HG03135 (cell line): Measurements from ENCODE around the gene PCSK9.

ENCODE experiments used
- ATAC-seq: cut with Tn5 transposase; IDR thresholded peaks from one replicate; pipeline ENCODE4 v1.9.1; 2021; ENCODE audit warnings: mild to moderate bottlenecking, moderate library complexity; ENCODE audit not compliant: unreplicated experiment

Gene PCSK9

DNA sequence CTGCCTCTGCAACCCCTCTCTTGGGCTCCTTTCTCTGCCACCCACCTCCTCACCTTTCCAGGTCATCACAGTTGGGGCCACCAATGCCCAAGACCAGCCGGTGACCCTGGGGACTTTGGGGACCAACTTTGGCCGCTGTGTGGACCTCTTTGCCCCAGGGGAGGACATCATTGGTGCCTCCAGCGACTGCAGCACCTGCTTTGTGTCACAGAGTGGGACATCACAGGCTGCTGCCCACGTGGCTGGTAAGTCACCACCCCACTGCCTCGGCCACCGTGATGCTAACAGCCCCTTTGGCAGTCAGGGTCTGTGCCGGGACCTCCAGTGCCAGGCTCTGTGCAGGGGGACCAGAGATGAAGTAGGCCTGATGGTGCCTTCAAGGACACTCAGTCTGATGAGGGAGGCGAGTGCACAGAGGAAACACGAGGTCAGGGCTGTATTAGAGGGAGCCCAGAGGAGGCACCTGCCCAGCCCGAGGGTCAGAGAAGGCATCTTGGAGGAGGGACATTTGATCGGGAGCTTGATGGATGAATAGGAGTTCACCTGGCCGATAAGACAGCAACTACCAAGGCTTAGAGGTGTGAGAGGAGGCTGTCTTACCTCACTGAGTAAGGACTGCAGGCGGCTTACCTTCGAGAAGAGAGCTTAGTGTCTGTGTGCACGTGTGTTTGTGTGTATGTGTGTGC lies 18.1 kb downstream of the PCSK9 start:
- ATAC-seq: no peak

DNA sequence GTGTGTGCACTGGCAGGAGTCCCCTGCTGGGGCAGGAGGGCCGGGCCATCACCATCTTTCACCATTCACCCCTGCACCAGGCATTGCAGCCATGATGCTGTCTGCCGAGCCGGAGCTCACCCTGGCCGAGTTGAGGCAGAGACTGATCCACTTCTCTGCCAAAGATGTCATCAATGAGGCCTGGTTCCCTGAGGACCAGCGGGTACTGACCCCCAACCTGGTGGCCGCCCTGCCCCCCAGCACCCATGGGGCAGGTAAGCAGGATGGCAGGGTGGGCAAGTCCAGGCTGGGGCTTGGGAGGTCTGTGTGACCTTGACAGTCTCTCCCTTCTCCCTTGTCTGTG lies 18.6 kb downstream of the PCSK9 start:
- no peak for ATAC-seq

GRCh38 chr1:55059302-55060132 lies 20.2 kb downstream of the PCSK9 start:
- ATAC-seq: no peak

DNA sequence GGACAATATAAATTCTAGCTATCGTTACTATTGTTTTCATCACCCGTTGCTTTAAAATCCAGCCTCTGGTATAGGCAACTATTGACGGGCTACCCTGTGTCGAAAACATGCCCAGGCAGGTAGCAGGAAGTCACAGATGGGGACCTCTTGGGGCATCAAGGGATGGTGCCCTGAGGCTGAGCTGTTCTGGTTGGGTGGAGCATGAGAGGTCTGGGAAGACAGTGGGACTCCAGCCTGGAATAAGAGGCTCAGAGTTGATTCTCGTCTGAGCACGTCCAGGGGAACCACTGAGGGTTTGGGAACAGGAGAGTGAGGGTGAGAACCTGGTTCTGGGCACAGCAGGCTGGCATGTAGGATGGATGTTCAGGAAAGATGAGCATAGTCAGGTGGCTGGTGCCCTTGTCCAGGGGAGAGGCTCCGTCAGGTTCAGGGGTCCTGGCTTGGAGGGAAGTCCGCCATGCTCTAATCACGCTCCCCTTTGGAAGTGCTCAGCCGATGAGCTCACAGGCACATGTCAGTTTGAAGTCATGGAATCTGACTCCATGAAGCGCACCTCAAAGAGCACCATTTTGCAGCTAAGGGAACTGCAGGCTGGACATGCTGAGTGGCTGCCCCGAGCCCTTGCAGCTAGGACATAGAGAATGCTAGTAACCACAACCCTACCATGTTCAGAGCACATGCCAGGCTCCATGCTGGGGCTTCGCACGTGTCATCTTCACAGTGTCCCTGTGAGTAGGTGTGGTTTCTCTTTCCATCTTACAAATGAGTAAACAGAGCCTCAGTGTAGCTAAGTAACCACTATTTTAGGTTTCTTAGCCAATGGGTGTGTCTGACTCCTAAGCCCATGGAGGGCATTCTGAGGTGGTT lies 21.0 kb downstream of the PCSK9 start:
- no peak for ATAC-seq

DNA sequence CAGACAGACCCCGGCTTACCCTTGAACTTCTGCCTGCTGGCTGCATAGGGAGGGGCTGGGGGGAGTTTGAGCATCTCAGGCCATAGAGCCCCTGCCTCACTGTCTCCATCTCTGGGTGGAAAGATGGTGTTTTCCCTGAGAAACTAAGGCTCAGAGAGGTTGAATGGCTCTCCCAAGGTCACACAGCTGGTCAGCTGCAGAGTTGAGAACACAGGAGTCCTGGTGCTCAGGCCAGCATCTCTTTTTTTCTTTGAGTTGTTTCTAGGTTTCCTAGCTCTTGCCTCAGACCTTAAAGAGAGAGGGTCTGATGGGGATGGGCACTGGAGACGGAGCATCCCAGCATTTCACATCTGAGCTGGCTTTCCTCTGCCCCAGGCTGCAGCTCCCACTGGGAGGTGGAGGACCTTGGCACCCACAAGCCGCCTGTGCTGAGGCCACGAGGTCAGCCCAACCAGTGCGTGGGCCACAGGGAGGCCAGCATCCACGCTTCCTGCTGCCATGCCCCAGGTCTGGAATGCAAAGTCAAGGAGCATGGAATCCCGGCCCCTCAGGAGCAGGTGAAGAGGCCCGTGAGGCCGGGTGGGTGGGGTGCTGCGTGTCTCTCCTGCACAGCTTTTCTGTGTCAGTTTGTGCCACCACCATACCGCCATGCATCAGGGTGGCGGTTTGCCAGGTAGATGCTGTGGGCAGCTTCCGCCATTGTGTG lies 21.8 kb downstream of the PCSK9 start:
- no peak for ATAC-seq

- no peak for ATAC-seq
These were observed 22.5 kb downstream of the PCSK9 start for GRCh38 chr1:55061706-55062321.

GRCh38 chr1:55062801-55063576 lies 23.6 kb downstream of the PCSK9 start:
- no peak for ATAC-seq

DNA sequence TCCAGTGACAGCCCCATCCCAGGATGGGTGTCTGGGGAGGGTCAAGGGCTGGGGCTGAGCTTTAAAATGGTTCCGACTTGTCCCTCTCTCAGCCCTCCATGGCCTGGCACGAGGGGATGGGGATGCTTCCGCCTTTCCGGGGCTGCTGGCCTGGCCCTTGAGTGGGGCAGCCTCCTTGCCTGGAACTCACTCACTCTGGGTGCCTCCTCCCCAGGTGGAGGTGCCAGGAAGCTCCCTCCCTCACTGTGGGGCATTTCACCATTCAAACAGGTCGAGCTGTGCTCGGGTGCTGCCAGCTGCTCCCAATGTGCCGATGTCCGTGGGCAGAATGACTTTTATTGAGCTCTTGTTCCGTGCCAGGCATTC lies 24.2 kb downstream of the PCSK9 start:
- ATAC-seq: no peak

DNA sequence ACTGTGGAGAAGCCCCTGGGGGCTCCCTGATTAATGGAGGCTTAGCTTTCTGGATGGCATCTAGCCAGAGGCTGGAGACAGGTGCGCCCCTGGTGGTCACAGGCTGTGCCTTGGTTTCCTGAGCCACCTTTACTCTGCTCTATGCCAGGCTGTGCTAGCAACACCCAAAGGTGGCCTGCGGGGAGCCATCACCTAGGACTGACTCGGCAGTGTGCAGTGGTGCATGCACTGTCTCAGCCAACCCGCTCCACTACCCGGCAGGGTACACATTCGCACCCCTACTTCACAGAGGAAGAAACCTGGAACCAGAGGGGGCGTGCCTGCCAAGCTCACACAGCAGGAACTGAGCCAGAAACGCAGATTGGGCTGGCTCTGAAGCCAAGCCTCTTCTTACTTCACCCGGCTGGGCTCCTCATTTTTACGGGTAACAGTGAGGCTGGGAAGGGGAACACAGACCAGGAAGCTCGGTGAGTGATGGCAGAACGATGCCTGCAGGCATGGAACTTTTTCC lies 24.8 kb downstream of the PCSK9 start:
- ATAC-seq: no peak

DNA sequence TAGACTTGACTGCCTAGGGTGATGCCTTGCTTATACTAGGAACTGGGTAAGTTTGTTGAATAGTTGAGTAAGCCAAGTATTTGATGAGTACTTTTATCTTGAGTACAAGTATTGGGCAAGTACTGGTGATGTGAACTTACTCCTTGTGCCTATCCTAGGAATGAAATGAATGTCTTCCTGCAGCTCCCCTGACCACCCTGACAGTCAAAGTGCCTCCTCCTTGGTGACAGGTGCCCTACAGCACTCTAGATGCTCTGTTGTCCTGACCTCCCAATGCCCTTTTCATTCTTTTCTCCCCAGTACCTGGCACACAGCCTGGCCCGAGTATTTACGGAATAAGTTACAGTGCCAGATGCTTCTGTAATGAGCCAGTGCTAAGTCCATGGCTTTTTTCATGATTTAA lies 25.5 kb downstream of the PCSK9 start:
- no peak for ATAC-seq

- no peak for ATAC-seq
These were observed 26.3 kb downstream of the PCSK9 start for GRCh38 chr1:55065648-55066047.

- ATAC-seq: no peak
These were observed 27.9 kb downstream of the PCSK9 start for GRCh38 chr1:55067022-55067778.

- no peak for ATAC-seq
These were observed 28.6 kb downstream of the PCSK9 start for GRCh38 chr1:55067914-55068313.

GRCh38 chr1:55068638-55069037 lies 29.3 kb downstream of the PCSK9 start:
- ATAC-seq: no peak

- no peak for ATAC-seq
These were observed 29.9 kb downstream of the PCSK9 start for GRCh38 chr1:55069280-55069679.

DNA sequence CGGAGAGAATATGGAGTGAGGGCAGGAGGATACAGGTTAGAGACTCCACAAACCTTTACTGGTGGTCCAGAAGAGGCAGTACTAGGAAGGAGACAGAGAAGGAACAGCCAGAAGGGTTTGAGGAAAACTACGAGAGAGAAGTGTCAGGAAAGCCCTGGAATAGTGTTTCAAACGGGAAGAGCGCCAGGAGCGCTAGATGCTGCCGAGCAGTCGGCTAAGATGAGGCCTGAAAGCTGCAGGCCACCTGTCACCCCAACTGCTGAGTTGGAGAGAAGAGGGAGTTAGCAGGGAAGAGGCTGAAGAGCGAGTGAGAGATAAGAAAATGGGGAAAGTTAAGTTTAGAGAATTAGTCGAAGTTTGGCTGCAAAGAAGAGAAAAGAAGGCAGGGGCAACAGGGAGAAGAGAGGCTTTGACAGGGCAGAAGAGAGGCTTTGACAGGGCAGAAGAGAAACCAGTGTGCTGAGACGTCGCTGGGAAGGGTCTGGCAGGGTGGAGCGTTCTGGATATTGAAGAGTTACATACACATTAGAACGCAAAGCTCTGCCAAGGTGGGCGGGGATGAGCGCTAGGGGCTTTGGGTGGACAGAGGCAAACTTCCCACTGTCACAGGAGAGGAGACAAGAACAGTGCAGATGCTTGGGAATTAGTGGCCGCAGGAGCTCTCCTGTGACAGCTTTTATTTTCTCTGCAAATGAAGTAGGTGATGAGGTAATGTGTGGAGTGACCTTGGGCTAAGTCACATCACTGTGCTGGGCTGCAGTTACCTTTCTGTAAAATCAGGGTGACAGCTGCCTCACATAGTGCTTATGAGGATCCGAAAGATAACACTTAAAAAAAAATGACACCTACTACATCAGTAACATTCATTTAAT lies 31.2 kb downstream of the PCSK9 start:
- no peak for ATAC-seq

GRCh38 chr1:55071477-55071876 lies 32.1 kb downstream of the PCSK9 start:
- no peak for ATAC-seq
